HG03521 (cell line): Measurements from ENCODE around the gene SUPT5H.
"Not testable (repeated sequence)": the region's sequence is repeated elsewhere in the genome, so short reads cannot be mapped to it uniquely, and the experiment has no call there.

Source experiments
- ATAC-seq: cut with Tn5 transposase; IDR thresholded peaks from one replicate; pipeline ENCODE4 v1.9.1; 2021; ENCODE audit warnings: mild to moderate bottlenecking, moderate library complexity; ENCODE audit not compliant: unreplicated experiment

SUPT5H gene

GRCh38 chr19:39463403-39463802 lies 18.0 kb downstream of the SUPT5H start:
- ATAC-seq = no peak

GRCh38 chr19:39465956-39466747 lies 20.8 kb downstream of the SUPT5H start:
- ATAC-seq = no peak

GRCh38 chr19:39467941-39468340 lies 22.6 kb downstream of the SUPT5H start:
- no peak for ATAC-seq

- no peak for ATAC-seq
Measured at GRCh38 chr19:39469036-39469435, 23.7 kb downstream of the SUPT5H start.

GRCh38 chr19:39469567-39469966 lies 24.2 kb downstream of the SUPT5H start:
- ATAC-seq = no peak

- ATAC-seq = no peak
Measured at GRCh38 chr19:39470724-39471339, 25.4 kb downstream of the SUPT5H start.

- ATAC-seq = no peak
Measured at GRCh38 chr19:39471756-39472536, 26.6 kb downstream of the SUPT5H start.

GRCh38 chr19:39472746-39473442 lies 27.5 kb downstream of the SUPT5H start:
- ATAC-seq = no peak

- no peak for ATAC-seq
Measured at GRCh38 chr19:39473443-39473960, 28.1 kb downstream of the SUPT5H start.

GRCh38 chr19:39474139-39474620 lies 28.8 kb downstream of the SUPT5H start:
- ATAC-seq = no peak

GRCh38 chr19:39475748-39476147 lies 30.4 kb downstream of the SUPT5H start:
- no peak for ATAC-seq

GRCh38 chr19:39479319-39479801 lies 34.0 kb downstream of the SUPT5H start:
- not testable (repeated sequence) for ATAC-seq

- ATAC-seq = no peak
Measured at GRCh38 chr19:39479916-39480315, 34.5 kb downstream of the SUPT5H start.

- peak; percentile 91 for ATAC-seq
Measured at GRCh38 chr19:39480337-39481228, 35.2 kb downstream of the SUPT5H start, which contains the start of gene TIMM50. Gene TIMM50, plus strand, starts transcription at chr19:39480838. Its CDS starts 16 bp downstream, at chr19:39480854.

- ATAC-seq = no peak
Measured at GRCh38 chr19:39481229-39481545, 35.8 kb downstream of the SUPT5H start.

- no peak for ATAC-seq
Measured at GRCh38 chr19:39481676-39482075, 36.3 kb downstream of the SUPT5H start.

- ATAC-seq = no peak
Measured at GRCh38 chr19:39483141-39483540, 37.8 kb downstream of the SUPT5H start.

- ATAC-seq = no peak
Measured at GRCh38 chr19:39489756-39490155, 44.4 kb downstream of the SUPT5H start.

GRCh38 chr19:39492225-39492624 lies 46.8 kb downstream of the SUPT5H start:
- ATAC-seq = no peak

GRCh38 chr19:39492788-39493187 lies 47.4 kb downstream of the SUPT5H start:
- no peak for ATAC-seq
